Neural cell (in vitro differentiated cells): ENCODE results near the gene LONRF2.
"Not testable (repeated sequence)": the region's sequence is repeated elsewhere in the genome, so short reads cannot be mapped to it uniquely, and the experiment has no call there.

Experiments used
- CTCF ChIP-seq: fragments of 450-650 bp; IDR thresholded peaks from 2 replicates; pipeline ENCODE4 v1.5.1; 2014; ENCODE audit warnings: antibody characterized with exemption, mild to moderate bottlenecking, moderate library complexity; ENCODE audit not compliant: poor library complexity, severe bottlenecking
- EP300 ChIP-seq: fragments of 450-650 bp; conservative IDR thresholded peaks from 2 replicates; pipeline ENCODE4 v1.6.1; 2014; ENCODE audit warnings: antibody characterized with exemption, mild to moderate bottlenecking, moderate library complexity; ENCODE audit not compliant: poor library complexity, severe bottlenecking
- EZH2 ChIP-seq: fragments of 200-600, 300-800 bp; shearing (Covaris generic), sonication (generic); IDR thresholded peaks from 2 replicates; pipeline ENCODE4 v1.6.1; 2014; ENCODE audit warnings: antibody characterized with exemption, low read length, borderline replicate concordance, mild to moderate bottlenecking; ENCODE audit not compliant: insufficient read depth, poor library complexity, severe bottlenecking
- REST ChIP-seq: IDR thresholded peaks from 2 replicates; pipeline ENCODE4 v1.6.1; 2012; ENCODE audit warnings: borderline replicate concordance
- TAF1 ChIP-seq: IDR thresholded peaks from 2 replicates; pipeline ENCODE4 v1.6.1; 2012; ENCODE audit warnings: low read depth

- not testable (repeated sequence) for TF ChIP-seq CTCF, EP300, REST, EZH2, TAF1
These were observed 22.8 kb upstream of the LONRF2 start for GRCh38 chr2:100345144-100345543.
